A172 (cell line): ENCODE data around the gene WFS1. TPM values are rescaled to one million over a fixed set of nuclear protein-coding genes. Genes with fewer than 3 reads are reported as not detected.

Experiments
- DNase-seq: peaks from one replicate; pipeline ENCODE4 v3.0.0-alpha.2; 2015; ENCODE audit warnings: low spot score
- total RNA-seq: library from RNA; depleted of rRNA; stranded (reverse); fragments of >200 nt; shearing (Covaris generic); gene quantifications from 2 replicates; pipeline ENCODE4 v1.2.3, GENCODE V29; 2014; rRNA removed

WFS1 gene, protein sequence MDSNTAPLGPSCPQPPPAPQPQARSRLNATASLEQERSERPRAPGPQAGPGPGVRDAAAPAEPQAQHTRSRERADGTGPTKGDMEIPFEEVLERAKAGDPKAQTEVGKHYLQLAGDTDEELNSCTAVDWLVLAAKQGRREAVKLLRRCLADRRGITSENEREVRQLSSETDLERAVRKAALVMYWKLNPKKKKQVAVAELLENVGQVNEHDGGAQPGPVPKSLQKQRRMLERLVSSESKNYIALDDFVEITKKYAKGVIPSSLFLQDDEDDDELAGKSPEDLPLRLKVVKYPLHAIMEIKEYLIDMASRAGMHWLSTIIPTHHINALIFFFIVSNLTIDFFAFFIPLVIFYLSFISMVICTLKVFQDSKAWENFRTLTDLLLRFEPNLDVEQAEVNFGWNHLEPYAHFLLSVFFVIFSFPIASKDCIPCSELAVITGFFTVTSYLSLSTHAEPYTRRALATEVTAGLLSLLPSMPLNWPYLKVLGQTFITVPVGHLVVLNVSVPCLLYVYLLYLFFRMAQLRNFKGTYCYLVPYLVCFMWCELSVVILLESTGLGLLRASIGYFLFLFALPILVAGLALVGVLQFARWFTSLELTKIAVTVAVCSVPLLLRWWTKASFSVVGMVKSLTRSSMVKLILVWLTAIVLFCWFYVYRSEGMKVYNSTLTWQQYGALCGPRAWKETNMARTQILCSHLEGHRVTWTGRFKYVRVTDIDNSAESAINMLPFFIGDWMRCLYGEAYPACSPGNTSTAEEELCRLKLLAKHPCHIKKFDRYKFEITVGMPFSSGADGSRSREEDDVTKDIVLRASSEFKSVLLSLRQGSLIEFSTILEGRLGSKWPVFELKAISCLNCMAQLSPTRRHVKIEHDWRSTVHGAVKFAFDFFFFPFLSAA
- 52.8 and 54.2 TPM in 2 replicates for total RNA-seq

DNA sequence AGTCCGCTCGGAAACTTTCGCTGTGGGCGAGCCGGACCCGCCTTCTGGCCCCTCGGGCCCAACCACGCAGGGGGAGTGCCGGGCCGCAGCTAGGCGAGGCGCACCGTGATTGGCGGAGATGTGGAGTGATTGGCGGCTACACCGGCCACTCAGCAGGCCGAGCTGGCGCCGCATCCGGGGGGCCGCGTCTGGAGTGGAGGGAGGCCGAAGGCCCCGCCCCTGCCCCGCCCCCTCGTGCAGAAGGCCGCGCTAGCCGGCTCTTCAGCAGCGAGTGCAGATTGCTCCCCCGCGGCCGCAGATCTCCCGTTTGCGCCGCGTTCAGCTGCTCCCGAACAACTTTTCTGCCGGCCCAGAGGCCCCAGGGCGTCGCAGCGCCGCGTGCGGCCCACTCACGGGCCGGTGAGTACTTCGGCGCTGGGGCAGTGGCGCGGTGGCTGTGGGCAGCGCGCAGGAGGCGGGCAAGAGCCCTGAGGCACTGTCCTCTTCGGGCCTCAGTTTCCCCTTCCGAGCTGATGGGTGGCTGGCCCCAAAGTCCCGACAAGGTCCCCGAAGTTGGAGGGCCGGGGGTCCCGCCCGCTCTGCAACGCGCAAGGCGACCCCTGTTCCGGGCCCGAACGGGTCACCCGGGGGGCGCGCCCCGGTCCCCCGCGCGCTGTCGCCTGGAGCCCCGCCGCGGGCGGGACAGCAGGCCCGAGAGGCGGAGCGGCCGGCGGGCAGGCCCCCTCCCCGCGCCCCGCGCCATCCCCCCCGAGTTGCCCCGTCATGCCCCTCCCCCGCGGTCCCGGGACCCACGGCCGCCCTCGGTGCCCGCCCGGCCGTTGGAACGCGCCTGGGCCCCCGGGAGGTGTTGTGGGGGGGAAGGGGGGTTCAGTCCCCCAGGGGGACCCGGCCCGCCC is at the start of gene WFS1:
Gene WFS1, plus strand, starts transcription at position 235 of the 896 bp plus-strand sequence. CDS start 7,606 bp downstream, outside the sequence.
- DNase-seq: peak; percentile 97

DNA sequence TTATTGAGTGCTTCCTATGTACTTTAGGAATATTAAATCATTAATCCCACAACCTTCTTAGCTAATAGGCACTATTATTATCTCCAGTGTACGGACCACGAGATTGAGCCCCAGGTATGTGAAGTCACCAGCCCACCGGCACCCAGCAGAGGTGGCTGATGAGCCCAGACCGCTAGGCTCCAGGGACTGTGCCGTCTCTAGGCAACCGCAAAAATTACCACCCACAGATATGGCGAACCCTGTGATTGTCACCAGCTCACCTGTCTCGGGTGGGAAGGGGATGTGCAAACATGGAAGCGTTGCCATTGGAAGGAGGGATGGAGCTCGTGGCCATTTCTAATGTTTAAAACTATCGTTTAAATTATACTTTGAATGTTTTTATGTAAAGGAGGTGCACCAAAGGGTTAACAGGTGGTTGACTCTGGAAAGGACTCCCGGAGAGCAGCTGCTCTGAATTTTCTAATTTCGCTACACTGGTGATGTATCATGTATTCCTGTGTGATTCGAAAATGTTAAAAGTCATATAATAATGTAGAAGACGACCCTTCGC is 48.3 kb upstream of the WFS1 start:
- DNase-seq: no peak

DNA sequence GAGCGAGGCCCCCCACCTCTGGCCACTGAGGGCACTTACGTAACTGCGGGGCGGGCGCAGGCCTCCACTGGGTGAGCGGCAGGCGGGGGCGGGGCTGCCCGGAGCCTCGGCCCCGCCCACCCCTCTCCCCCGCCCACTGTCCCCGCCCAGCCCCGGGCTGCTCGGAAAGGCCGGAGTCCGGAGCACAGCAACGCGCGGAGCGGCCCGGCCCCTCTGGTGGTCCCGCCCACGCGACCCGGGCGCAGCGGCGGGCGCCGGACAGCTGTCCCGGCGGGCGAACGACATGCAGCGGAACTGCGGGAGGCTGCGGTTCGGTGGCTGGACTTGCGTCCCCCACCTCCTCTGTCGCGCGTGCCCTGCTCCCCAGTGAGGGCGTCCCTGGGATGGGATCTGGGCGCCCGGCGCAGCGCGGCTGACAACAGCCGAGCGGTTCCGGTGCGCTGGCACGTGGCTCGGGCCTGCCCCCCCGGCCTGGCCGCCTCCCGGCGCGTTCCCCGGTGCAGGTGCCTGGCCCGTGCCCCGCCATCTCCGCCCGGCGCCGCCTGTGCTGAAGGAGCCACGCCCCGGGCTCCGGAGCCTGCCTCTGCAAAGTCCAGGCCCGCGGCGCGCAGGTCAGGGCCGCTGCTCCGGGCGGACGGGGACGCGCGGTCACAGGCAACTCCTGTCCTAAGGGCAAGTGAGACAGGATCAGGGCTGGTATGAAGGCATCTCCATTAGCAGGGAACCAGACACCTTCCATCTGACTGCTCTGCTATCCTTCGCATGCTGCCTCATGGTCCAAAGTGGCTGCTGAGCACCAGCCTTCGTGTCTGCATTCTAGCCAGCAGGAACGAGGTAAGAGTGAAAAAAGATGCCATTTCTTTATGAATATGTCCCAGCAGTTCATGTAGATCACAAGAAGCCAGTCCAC is 47.5 kb upstream of the WFS1 start:
- no peak for DNase-seq

DNA sequence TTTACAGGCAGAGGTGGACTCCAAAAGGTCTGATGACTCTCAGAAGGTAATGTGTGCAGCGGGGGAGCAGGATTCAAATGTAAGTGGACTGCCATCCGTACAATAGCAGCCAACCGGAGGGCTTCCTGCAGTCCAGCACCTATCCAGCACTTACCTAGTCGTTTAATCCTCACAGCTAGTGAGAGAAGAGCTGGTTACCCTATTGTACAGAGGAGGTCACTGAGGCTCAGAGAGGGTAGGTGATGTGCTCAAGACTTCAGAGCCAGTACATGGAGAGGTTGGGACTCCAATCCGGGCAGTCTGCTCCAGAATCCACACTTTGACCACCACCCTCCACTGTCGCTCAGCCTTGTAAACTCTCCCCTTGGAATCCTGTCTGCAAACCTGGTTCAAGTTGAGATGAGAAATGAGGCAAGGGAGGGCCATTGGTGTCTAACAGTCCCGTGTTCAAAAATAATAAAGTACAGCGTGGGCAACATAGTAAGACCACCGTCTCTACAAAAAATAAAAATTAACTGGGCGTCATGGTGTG is 46.8 kb upstream of the WFS1 start:
- no peak for DNase-seq

DNA sequence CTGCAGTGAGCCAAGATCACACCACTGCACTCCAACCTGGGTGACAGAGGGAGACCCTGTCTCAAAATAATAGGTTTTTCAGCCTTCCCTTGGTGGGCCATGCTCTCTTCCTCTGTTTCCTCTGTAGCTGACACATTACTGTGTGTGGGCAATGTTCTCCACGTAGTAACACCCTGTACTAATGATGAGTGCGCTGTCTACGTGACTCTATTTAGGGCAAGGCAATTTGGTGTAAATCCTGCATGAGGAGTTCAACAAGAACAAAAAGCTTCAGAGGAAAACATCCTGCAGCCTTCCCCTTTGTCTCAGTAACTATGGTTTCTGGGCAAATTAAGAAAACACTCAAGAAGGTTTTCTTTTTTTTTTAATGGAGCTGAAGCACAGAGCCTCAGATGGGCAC is 44.9 kb upstream of the WFS1 start:
- DNase-seq: no peak

DNA sequence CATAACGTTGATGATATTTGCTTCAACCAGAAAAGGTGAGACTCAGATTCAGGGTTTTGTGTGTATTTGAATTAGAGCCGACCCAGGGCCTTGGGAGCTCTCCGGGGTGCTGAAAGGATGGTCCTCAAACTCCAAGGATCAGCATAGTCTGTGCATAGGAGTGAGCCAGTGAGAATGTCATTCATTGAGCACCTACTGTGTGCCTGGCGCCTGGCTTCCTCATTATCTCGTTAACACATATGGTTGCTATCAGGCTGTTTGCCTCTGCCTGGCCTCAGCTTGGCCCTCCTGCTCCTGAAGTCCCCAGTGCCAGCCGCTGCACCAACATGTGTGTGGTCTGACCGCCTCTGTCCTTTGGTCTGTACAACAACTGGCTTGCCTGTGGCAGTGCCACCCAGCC is 44.2 kb upstream of the WFS1 start:
- peak; percentile 41 for DNase-seq

DNA sequence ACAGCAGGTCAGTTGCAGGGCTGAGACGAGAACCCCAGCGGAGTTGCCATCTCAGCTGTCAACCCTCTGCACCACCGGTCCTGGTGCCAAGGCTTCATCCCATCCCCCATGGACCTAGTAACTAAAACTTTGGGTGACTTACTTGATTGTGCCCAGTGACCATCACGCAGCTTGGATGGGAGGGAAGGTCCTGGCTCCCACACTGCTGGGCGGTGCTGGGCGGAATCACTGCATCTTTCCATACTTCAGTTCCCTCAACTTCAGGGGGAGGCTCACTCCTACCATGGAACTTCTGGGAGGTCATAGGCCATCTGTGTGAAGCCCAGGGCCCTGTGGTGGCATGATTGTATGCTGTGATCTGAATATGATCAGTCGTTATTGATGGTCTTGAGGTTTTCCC is 43.1 kb upstream of the WFS1 start:
- DNase-seq: no peak

DNA sequence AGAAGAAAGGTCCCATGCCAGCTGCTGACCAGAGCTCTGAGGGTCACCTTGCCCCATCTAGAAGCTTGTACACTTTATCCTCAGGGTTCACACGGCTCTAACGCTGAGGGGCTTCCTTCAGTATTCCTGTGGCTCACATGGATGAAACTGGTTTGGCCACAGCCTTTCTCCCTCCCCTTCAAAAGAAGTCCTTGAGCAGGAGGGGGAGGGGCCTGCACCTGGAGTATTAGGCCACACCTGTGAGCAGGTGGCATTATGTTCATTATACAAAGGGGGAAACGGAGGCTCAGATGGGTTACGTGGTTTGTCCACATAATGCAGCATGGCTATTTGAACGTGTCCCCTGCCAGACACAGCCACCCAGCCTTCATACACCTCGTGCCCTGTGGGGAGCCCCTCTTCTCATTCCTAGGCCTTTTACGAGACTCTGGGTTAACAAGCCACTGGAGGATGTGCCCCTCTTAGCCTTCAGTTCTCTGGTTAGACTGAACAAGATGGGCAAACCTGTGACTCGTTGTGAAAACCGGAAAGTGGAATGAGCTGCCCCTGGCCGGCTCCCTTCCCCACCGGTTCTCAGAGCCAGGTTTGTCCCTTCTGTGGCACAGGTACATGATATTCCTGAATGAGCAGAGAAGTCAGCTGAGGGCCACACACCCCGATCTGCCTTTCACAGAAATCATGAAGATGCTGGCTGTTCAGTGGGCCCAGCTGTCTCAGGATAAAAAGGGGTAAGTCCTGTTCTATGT is 42.1 kb upstream of the WFS1 start:
- DNase-seq: no peak

DNA sequence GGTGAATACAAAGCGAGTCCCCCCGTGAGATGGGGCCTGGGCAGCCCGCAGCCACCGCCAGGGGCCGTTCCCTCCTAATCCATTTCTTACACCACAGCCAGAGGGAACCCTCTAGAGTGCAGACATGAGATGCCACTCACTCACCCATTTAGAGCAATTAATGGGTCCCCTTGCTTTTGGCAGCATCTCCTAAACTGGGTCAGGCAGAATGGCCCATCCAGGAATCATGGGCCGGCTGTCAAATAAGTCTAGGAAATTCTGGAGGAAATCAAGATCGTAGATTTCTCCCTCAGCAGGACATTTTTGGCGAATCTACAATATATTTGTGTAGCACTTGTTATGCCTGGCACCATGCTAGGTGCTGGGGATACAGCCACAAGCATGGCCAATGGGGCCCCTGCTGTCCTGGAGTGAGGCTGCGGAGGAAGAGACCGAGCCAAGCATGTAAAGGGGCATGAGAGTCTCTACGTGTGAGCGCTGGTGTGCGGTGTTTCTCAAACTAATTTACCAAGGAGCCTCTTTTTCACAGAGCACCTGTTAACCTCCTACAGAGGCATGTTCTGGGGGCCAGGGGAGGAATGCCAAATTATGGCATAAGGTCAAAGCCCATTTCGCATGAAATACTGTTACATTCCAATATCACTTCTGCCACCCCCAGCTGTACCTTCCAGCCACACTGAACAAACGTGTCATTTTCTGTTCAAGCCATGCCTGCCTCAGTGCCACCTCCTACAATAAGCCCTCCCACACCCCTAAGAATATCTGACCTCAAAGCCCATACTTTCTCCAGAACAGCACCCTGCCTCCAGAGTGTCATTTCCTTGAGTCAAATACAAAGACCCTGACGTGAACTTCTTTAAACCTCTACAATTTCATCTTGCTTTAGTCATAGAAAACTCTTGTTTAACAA is 41.2 kb upstream of the WFS1 start:
- DNase-seq: no peak

DNA sequence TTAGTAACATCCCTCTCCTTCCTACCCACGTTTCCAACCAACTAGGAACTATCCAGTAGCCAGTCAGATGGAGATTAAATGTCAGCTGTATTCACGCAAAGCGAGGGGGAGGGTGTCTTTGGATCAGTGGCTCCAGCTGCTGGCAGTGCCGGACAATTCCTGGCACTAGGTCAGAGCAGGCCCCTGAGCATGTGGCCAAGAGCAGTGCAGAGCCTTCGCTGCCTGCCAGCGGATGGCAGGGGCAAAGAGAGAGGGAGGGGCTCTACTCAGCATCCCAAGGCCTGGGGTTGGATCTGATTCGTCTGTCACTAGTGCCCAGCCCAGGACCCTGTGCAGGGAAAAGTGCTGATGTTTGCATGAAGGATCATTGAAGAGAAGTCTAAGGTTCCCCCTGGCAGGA is 40.6 kb upstream of the WFS1 start:
- DNase-seq: no peak

DNA sequence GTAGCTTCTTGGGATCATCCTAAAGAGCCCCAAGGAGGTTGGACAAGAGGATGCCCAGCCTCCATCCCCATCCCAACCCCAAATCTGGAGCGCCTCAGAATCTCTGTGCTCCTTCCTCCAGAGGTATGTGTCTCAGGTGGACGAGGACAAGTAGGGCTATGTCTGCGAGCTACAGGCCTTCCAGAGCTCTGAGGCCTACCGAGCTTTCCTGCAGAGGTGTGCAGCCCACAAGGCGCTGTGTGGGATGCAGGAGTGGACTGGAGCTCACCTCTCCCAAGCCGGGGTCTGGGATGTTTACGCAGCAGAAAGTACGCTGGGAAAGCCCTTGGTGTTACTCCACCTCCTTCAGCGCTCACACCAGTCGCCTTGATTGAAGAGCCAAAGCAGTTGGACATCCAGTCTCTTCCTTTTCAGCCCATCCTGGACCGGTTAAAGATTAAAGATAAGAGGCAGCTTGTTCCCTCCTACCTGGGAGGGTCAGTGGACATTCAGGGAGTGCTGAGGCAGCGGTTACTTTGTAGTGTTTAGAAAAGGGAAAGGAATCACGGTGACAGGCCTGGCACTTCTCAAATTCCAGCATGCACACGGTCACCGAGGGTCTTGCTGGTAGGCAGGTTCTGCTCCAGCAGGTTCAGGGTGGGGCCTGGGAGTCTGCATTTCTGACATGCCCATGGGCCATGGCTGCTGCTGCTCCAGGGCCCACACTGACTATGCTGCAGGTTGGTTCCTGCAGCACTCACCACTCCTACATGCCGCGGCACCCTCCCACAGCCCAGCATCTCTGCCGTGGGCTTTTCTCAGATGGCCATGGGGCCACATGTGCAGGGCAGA is 39.8 kb upstream of the WFS1 start:
- DNase-seq: no peak

DNA sequence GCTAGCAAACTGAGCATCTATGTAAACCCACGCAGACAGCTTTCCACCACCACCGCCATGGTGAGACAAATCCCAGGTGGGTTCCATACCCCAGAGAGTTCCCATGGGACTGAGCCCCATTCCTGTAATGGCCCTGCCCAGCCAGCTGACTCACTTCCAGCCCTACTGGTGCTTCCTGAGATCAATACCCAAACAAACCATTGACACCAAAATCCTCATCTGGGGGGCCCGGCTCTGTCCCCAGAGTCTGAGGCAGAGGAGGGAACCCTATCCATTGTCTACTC is 39.2 kb upstream of the WFS1 start:
- no peak for DNase-seq

DNA sequence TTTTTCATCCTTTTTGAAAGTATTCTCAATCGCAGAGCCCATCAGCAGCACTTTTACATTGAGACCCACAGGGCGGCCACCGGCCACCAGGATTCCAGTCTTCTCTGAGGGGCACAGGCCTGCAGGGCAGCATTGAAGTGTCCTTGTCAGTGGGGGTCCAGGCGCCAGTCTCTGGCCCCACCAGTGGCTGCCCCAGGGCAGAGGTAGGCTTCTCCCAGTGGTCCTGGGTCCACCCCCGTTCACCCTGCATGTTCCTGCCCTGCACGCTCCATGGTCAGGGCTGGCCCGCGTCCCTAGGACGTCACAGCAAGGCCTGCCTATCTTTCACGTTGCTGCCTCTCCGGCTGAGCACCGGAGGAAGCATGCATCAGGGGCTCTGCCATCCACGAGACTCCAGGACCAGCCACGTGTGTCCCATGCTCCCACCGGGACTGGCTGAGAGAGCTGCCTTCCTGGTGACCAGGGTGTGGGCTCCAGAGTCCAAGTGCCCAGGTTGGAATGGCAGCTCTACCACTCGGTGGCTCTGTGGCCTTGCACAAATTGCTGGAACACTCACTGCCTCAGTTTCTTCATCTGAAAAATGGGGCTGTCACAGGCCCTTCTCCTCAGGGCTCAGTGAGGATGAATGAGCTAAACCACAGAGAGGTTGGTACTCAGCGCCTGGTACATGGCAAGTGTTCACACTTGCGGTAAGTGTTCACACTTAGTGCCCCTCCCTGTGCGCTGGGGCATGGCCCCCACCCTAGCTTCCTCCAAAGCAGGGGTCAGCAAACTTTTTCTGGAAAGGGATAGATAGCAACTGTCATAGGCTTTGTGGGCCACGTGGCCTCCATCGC is 38.6 kb upstream of the WFS1 start:
- no peak for DNase-seq

DNA sequence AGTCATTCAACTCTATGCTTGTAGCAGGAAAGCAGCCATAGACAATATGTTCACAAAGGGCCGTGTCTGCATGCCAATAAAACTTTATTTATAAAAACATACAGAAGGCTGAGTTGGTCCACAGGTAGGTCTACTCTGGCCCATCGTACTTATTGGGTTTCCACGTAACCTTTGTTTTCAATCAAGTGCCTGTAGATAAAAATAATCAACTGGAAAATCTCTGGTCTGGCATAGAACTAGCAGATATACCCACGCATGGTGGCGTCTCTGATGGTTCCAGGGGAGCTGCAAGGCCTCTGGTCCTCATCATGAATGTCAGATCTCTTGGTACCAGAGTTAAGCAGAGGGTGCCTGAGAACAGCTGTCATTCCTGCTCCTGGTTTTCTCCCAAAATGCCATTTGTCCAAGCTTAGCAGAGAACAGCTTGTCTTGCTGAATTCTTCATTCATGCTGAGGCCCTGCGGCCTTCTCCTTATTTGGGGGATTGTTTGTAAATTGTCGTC is 37.9 kb upstream of the WFS1 start:
- DNase-seq: no peak

DNA sequence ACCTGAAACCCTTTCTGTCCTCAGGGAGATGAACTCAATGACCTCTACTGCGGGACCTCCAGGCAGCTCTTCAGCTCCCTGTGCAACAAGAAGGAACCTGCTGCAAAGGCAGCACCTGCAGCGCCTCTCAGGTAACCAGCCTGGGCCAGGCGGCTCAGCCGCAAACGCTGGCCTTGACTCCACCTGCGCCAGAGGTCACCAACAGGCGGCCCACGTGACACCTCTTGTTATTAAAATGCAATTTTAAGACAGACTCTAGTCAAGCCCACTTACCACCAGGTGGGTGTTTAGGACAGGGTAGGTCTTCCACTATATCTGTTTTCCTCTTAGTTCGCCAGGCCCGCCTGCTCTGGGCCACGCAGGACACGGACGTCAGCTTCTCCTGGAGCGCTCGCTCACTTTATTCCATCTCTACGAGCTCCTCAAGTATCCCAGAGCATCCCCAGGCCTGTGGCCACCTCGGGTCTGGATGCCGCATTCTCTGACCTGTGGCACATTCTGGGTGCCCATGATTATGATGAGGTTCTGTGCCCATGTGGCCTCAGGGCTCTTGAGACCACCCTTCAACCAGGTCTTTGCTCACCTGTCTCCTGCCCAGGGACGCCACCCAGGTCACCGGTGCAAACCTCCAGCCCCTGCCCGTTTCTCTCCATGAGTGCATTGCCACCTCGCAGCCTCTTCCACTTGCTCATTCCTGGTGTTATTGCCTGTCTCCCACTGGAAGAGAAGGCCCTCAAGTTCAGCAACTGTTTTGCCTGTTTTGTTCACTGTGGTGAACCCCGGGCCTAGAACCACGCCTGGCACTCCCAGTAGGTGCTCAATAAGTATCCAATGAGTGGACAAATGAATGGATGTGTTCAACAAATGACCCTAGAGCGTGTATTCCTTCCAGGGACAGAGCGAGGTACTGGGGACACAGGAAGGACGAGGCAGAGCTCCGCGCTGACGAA is 36.5 kb upstream of the WFS1 start:
- DNase-seq: no peak
